Smooth muscle cell (in vitro differentiated cells): Measurements from ENCODE around the gene APC2. TPM values are rescaled to one million over a fixed set of nuclear protein-coding genes. Genes with fewer than 3 reads are reported as not detected.
A peak's percentile ranks its signal among the peaks of the same experiment; 100 is the strongest.

ENCODE experiments used
- DNase-seq: peaks from one replicate; lab custom pipeline; 2025; ENCODE audit not compliant: unreplicated experiment; lab: John Stamatoyannopoulos, UW
- H2AFZ ChIP-seq: fragments of 200-600 bp; sonication (generic); 2 replicates; pipeline ENCODE4 v1.6.0; 2016; ENCODE audit warnings: antibody characterized with exemption, low read depth, mild to moderate bottlenecking
- H3F3A ChIP-seq: fragments of 200-600 bp; sonication (generic); 2 replicates; pipeline ENCODE4 v1.6.0; 2017; ENCODE audit warnings: antibody characterized with exemption, low read depth
- H3K27ac ChIP-seq: fragments of 200-600 bp; sonication (generic); 2 replicates; pipeline ENCODE4 v1.5.1; 2016; ENCODE audit warnings: low read depth, mild to moderate bottlenecking
- H3K27me3 ChIP-seq: fragments of 200-600 bp; sonication (generic); 2 replicates; pipeline ENCODE4 v1.6.1; 2016; ENCODE audit warnings: low read depth, mild to moderate bottlenecking
- H3K36me3 ChIP-seq: fragments of 200-600 bp; sonication (generic); 2 replicates; pipeline ENCODE4 v1.5.1; 2016; ENCODE audit warnings: low read depth
- H3K4me1 ChIP-seq: fragments of 200-600 bp; sonication (generic); 2 replicates; pipeline ENCODE4 v1.5.1; 2016; ENCODE audit warnings: low read depth
- H3K4me2 ChIP-seq: fragments of 200-600 bp; sonication (generic); 2 replicates; pipeline ENCODE4 v1.6.0; 2016; ENCODE audit warnings: mild to moderate bottlenecking
- H3K4me3 ChIP-seq: fragments of 200-600 bp; sonication (generic); 2 replicates; pipeline ENCODE4 v1.5.1; 2016; ENCODE audit warnings: mild to moderate bottlenecking
- H3K79me2 ChIP-seq: fragments of 200-600 bp; sonication (generic); 2 replicates; pipeline ENCODE4 v1.6.0; 2016; ENCODE audit warnings: low read depth, mild to moderate bottlenecking
- H3K9ac ChIP-seq: fragments of 200-600 bp; sonication (generic); 2 replicates; pipeline ENCODE4 v1.6.0; 2016; ENCODE audit warnings: low read depth
- H3K9me3 ChIP-seq: fragments of 200-600 bp; sonication (generic); replicated peaks from 2 replicates; pipeline ENCODE4 v1.5.1; 2016; ENCODE audit warnings: low read depth
- H4K20me1 ChIP-seq: fragments of 200-600 bp; sonication (generic); 2 replicates; pipeline ENCODE4 v1.6.0; 2016; ENCODE audit warnings: low read depth
- WGBS: methylation state at CpG from one replicate; pipeline ENCODE4 v1.1.7; 2016; ENCODE audit warnings: low lambda C conversion rate; 5-methylcytosine and 5-hydroxymethylcytosine counted together
- polyA plus RNA-seq: library from polyadenylated mRNA; unstranded; fragments of >200 nt; fragmentation: Nextera tagmentation; extraction: Ambion mirVana; gene quantifications from 2 replicates; pipeline ENCODE4 v1.2.1, GENCODE V29; 2016
- total RNA-seq: library from RNA; depleted of rRNA; stranded (reverse); fragments of >200 nt; gene quantifications from 2 replicates; pipeline ENCODE4 v1.2.3, GENCODE V29; 2014
- TF ChIP-seq, protein P1 (sequence below): fragments of 200-600 bp; sonication (generic); IDR thresholded peaks from 2 replicates; pipeline ENCODE4 v1.5.1; 2017; ENCODE audit warnings: borderline replicate concordance, mild to moderate bottlenecking, antibody characterized with exemption; ENCODE audit not compliant: insufficient read depth, poor library complexity, severe bottlenecking

Gene APC2
- total and polyA plus RNA-seq, 2 experiments from 2014 or later: 0.18 to 0.30 TPM

DNA sequence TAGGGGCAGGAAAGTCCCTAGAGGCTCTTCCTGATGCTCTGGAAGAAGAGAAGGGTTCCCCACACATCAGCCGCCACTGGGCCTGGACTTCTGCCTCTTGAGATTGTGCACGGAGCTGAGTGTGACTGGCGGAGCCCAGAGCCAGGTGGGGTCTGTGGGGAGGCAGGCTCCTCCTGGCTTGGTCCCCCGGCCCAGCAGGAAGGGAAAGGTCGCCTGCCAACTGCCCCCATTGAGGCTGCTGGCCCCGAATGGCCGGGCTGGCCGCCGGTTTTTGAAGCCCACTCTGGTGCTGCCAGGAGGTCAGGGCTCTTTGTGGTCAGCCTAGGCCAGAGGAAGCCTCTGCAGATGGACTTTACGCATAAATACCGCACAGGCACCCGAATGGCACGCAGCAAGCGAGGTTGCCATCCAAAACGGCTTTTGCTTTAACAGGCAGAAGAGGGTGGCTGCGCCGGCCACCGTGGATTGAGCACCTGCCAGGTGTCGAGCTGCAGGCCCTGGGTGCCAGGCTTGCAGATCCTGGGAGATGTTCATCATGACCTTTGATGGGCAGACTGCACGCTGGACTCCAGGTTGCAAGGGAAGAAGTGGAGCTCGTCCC, 37.5 kb upstream of the APC2 start:
- Histone ChIP-seq H3K36me3 (no peaks in the 10 kb centered on the region), H3F3A (peaks cover 25% of the 10 kb centered on the region), H3K4me2 (no peak overlapping the region), H3K79me2 (peaks cover 82% of the 10 kb centered on the region), H3K27ac (no peak overlapping the region), H3K9me3 (no peaks in the 10 kb centered on the region), H2AFZ (no peak overlapping the region), H4K20me1 (peaks cover 85% of the 10 kb centered on the region), H3K4me3 (no peak overlapping the region), H3K9ac (no peak overlapping the region), H3K4me1 (peaks cover 33% of the 10 kb centered on the region), H3K27me3 (no peaks in the 10 kb centered on the region)
- DNase-seq: no peak
- TF ChIP-seq, protein P1, sequence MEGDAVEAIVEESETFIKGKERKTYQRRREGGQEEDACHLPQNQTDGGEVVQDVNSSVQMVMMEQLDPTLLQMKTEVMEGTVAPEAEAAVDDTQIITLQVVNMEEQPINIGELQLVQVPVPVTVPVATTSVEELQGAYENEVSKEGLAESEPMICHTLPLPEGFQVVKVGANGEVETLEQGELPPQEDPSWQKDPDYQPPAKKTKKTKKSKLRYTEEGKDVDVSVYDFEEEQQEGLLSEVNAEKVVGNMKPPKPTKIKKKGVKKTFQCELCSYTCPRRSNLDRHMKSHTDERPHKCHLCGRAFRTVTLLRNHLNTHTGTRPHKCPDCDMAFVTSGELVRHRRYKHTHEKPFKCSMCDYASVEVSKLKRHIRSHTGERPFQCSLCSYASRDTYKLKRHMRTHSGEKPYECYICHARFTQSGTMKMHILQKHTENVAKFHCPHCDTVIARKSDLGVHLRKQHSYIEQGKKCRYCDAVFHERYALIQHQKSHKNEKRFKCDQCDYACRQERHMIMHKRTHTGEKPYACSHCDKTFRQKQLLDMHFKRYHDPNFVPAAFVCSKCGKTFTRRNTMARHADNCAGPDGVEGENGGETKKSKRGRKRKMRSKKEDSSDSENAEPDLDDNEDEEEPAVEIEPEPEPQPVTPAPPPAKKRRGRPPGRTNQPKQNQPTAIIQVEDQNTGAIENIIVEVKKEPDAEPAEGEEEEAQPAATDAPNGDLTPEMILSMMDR: no peak
- 95% methylated on average over 21 of the region's 21 CpGs for WGBS

DNA sequence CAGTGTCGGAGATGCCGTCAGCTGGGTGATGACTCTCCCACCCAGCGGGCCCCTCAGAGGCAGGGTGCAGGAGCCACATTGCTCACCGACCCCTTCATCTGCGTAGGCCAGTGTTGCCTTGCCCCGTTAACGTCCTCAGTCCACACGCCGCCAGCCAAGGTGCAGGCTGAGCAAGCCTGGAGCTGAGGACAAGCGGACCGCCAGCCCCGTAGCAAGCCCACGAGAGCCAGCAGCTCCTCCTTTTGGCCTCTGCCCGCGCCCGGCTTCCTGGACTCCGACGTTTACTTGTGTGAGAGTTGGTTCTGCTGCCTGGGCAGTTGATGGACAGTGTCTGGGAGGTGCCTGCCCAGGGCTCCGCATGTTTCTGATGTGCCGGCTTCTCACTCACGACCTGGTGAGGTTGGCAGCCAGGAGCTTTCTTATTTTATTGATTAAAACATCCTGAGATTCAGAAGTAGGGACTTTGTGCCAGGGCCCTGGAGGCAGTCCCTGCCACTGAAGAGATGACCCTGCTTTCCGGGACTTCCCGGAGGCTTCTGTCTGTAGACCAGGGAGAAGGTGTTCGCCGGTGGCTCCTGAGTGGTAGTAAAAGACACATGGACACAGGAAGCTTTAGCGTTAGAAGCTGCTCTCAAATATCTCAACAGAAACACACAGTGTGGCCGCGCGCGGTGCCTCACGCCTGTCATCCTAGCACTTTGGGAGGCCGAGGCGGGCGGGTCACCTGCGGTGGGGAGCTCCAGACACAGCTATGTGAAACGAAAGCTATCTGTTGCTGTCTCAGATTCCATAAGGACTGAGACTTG, 36.7 kb upstream of the APC2 start:
- Histone ChIP-seq H3K27me3 (no peaks in the 10 kb centered on the region), H3K79me2 (peaks cover 85% of the 10 kb centered on the region), H3K9ac (no peak overlapping the region), H3K4me1 (peaks cover 33% of the 10 kb centered on the region), H3K36me3 (no peaks in the 10 kb centered on the region), H3K27ac (no peak overlapping the region), H3K4me3 (no peak overlapping the region), H2AFZ (no peak overlapping the region), H3K4me2 (no peak overlapping the region), H3F3A (peaks cover 28% of the 10 kb centered on the region), H3K9me3 (no peaks in the 10 kb centered on the region), H4K20me1 (peaks cover 93% of the 10 kb centered on the region)
- 96% methylated on average over 36 of the region's 36 CpGs for WGBS
- TF ChIP-seq, protein P1: no peak
- DNase-seq: no peak

DNA sequence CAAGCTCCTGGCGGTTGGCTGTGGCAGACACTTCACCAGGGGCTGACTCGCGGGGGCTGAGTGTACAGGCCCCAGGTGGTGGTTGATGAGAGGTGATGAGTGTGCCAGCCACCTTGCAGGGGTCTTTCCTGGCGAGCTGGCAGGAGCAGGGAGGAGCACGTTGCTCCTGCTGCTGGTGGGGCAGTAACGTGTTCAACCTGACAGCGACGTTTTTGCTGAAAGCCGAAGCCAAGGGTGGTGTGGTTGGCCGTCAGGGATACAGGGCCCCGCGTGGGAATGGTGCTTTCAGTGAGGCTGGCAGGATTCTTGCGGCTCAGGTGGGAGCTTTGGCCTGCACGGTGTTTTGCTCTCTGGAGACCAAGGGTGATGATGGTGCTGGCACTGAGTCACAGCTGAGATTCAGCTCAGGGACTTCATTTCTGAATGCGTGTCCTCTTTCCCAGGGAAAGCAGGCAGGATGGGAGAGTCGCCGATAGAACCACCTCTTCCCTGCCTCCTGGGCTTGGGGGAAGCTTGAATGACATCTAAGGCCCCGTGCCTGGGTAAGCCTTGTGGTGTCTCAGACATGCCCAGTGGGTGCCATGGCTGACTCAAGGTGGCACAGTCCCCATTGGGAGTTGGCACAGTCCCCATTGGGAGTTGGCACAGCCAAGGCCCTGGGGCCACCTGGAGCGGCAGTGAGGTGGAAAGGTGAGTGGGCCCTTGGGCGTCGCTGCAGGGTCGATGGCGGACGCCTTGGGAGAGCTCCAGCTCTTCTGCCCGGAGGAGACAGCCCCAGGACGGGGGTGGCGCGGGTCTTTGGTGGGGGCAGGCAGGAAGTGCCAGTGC, 33.7 kb upstream of the APC2 start:
- Histone ChIP-seq H2AFZ (no peak overlapping the region), H3K9ac (peak overlapping the region; percentile 82), H3F3A (peaks cover 28% of the 10 kb centered on the region), H3K36me3 (no peaks in the 10 kb centered on the region), H3K79me2 (peaks cover 80% of the 10 kb centered on the region), H3K9me3 (no peaks in the 10 kb centered on the region), H3K4me2 (peak overlapping the region; percentile 80), H4K20me1 (peaks cover 89% of the 10 kb centered on the region), H3K27me3 (no peaks in the 10 kb centered on the region), H3K4me3 (peak overlapping the region; percentile 6), H3K27ac (peak overlapping the region; percentile 96), H3K4me1 (peaks cover 20% of the 10 kb centered on the region)
- 68% methylated on average over 26 of the region's 28 CpGs for WGBS
- TF ChIP-seq, protein P1: no peak
- no peak for DNase-seq
